Inferior parietal cortex (tissue), 1 donor: ENCODE results near the gene SMOC2.

Experiments used
- DNase-seq: peaks from one replicate; pipeline ENCODE4 v3.0.0-alpha.2; 2016; ENCODE audit errors: extremely low spot score

SMOC2 gene

DNA sequence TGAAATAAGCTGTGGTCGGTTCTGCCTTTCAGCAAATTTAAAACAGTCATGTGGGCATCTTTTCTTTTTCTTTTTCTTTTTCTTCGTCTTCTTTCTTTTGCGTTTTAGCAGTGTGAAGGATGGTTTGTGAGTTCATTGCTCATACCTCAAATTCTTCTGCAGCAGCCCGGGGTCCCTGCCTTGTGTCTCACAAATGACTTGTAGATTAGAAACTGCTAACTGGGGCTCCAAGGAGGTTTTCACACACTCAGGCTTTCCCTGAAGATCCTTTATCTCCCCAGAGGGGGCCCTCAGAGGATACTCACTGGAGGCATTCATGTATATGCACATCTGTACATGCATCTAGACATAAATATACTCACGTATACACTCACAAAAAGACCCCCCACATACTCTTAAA is 1.7 kb downstream of the SMOC2 start:
- DNase-seq = no peak

GRCh38 chr6:168447282-168447681 is 6.3 kb downstream of the SMOC2 start:
- DNase-seq = no peak

- DNase-seq = no peak
Observed at GRCh38 chr6:168447700-168448099, 6.7 kb downstream of the SMOC2 start.

DNA sequence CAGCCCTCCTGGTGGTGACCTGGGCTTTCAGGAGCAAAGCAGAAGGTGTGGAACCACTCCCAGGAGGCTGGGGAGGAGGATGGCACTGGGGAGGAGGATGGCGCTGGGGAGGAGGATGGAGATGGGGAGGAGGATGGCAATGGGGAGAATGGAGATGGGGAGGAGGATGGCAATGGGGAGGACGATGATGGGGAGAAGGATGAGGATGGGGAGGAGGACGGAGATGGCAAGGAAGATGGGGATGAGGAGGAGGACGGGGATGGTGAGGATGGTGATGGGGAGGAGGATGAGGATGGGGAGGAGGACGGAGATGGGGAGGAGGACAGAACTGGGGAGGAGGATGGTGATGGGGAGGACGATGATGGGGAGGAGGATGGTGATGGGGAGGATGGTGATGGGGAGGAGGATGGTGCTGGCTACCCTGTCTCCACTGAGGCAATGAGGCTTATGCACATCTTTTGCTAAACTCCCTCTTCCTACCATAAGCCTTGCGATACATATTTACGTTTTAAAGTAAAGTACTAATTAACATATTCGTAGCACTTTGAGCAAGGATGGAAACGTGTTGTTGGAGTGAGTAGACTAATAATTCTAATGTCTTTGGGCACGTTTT is 7.4 kb downstream of the SMOC2 start:
- no peak for DNase-seq

DNA sequence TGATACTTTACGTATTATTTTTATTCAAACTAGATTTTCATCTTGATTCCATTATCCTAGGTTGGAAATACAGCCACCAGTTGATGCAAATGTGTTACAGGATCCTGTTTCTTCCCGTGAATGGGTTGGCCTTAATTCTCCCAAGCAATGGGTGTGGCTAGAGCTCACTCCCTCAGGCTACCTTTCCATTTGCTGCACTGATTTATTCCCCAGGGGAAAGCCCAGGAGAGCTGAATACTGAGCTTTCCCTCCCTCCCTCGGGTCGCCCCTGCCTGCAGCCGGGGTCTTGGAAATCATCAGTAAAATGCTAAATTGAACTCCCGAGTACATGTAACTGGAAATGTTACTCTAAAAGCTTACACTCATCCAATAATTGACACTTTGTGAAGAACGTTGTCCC is 9.9 kb downstream of the SMOC2 start:
- DNase-seq = no peak

GRCh38 chr6:168451805-168452517 is 11.0 kb downstream of the SMOC2 start:
- DNase-seq = no peak

DNA sequence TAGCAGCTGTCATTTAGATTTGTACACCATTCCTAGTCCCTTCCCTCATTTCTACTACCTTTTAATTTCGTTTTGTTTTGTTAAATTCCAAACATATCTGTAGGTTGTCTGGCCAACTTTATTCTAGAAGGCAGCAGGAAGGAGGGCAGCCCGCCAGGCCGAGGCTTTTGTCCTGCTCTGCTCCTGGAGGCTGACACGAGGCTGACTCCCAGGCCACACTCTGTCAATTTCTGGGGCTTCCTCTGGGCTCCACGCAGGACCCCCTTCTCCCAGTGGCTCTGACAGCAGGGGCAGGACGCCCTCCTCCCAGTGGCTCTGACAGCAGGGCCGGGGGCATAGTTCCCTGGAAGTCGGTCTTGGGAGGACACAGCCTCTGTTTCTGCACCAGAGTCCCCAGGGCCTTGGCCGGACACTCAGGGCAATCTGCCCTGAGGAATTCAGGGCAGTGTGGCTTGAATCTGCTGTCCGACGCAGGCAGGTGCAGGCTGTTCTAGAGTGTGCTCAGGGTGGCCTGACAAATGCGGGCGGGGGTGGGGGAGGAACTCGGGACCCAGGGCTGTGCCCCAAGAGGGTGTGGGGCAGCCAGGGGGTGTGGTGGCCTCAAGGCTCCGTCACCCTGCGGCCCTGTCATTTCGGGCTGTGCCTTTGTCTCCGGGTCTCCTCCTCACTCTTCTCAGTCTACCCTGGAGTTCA is 11.8 kb downstream of the SMOC2 start:
- no peak for DNase-seq

GRCh38 chr6:168455847-168456530 is 15.0 kb downstream of the SMOC2 start:
- no peak for DNase-seq

- DNase-seq = no peak
Observed at GRCh38 chr6:168456907-168457652, 16.1 kb downstream of the SMOC2 start.

DNA sequence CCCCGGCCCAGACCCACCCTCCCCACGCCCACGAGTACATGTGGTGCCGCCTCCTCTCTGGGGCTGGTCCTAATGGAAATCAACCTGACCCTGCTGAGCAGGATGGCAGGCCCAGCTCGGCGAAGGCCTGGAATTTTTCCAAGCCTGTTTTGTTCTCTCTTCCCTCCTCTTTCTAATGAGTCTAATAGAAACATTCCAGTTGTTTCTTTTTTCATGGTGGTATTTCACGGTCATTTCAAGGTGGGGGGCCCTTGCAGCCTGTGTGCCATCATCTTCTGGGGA is 16.6 kb downstream of the SMOC2 start:
- DNase-seq = no peak

DNA sequence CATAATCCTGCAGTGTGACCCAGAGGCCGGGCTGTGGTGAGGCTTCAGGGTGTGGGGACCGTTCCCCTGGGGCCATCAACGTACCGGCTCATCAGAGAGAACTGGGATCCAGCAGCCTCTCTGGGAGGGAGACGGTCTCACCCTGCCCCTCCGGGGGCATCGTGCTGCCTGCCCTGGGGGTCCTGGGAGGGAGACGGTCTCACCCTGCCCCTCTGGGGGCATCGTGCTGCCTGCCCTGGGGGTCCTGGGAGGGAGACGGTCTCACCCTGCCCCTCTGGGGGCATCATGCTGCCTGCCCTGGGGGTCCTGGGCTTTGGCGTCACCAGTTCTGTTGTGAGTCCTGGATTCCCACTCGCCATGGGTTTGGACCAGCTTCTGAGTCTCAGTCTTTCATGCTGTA is 17.1 kb downstream of the SMOC2 start:
- DNase-seq = no peak

- no peak for DNase-seq
Observed at GRCh38 chr6:168459572-168459971, 18.6 kb downstream of the SMOC2 start.

GRCh38 chr6:168462289-168462853 is 21.4 kb downstream of the SMOC2 start:
- DNase-seq = no peak

DNA sequence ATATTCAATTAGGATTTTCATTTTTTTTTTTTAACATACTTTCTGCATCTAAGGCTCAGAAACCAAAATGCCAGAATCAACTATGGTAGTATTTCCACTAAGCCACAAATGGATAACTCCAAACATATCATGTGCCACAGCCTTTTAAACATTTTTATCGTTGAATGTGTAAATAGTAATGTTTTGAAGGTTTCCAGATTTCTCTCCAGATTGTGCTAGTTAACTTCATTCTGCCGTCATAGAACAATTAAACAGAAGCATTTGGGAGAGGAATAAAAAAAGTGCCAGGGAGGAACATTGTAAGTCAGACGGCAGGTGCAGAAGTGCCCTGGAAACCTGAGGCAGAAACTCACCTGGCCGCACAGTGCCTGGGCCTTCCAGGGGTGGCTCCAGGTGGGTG is 23.6 kb downstream of the SMOC2 start:
- no peak for DNase-seq

- no peak for DNase-seq
Observed at GRCh38 chr6:168468045-168468444, 27.1 kb downstream of the SMOC2 start.

- no peak for DNase-seq
Observed at GRCh38 chr6:168469521-168469920, 28.5 kb downstream of the SMOC2 start.

GRCh38 chr6:168469926-168470325 is 28.9 kb downstream of the SMOC2 start:
- no peak for DNase-seq

DNA sequence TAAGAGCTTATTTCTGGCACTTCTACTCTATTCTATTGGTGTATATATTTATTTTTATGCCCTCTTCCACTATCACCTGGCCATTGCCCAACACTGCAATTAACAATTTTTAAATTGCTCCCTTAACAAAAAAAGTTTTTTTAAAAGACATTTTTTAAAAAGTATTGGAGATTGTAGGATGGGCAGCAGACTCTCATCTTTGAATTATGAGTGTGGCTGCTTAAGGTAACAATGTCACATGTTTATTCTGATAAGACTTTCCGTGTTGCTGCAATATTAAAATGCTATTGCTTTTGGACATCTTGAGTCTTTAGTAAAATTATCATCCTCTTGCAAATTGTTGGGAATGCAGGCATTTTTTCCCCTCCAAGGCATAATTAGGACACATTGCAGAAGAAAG is 31.4 kb downstream of the SMOC2 start:
- no peak for DNase-seq

DNA sequence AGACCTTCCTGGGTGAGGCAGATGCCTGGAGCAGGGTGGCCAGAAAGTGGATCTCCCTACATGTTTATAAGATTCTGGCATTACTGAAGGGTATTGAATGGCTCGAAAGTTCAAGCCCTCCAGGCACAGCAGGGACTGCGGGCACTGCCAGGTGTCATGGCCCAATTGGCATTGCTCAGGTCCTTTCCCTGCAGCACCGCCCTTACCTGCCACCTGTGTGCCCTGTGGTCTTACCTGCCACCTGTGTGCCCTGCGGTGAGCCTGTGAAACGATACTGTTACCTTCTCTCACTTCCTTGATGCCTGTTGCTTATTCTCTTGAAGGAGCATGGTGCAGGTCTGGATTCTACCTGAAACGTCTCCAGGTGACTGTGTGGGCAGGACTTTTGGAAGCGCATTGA is 32.2 kb downstream of the SMOC2 start:
- no peak for DNase-seq

DNA sequence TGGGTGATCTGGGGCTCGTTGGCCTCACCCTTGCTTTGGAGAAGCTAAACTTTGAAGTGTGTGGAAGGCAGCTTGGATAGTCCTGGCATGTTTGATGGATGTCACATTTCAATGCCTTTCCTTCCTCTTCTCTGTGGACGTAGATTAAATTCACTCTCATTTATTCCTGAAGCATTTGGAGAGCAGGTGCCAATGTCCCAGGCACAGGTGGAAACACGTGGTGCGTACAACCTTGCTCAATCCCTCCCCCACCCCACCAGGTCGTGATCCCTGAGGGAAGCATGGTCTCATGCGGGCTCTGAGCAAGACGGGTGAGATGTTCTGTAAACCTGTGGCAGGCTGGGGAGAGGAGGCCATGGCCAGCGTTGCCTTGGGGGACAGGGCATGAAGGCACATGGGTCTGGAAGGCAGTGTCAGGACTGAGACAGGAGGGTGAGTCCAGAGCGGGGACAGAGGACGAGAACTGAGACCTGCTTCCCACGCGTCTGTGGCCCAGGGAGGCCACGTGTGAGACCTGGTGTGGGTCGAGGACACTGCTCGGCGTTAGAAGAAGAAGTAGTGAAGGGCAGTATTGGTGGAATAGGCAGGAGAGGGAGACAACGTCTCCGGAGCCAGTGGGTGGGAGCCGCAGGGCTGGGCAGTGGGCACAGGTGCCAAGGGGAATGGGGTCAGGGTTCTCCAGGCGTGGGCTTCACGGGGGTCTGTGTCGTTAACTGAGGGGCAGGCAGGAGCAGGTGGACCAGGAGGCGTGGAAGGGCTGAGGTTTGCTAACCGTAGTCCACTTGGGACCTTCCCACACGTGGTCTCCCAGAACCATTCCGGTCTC is 34.4 kb downstream of the SMOC2 start:
- no peak for DNase-seq

- no peak for DNase-seq
Observed at GRCh38 chr6:168479421-168479820, 38.4 kb downstream of the SMOC2 start.
